SK-N-SH (cell line): ENCODE measurements around the gene CASTOR2.

Experiments used
- EP300 ChIP-seq, 2 experiments: IDR thresholded peaks; 2 replicates each; pipeline versions ENCODE4 v1.4.0 to v1.6.1; 2012; ENCODE audit warnings: borderline replicate concordance in 1 of 2, low read depth in 1 of 2, low read length in 1 of 2
- MAX ChIP-seq: IDR thresholded peaks from 2 replicates; pipeline ENCODE4 v1.4.0; 2012; ENCODE audit warnings: low read depth
- RAD21 ChIP-seq: IDR thresholded peaks from 2 replicates; pipeline ENCODE4 v1.6.1; 2012; ENCODE audit warnings: mild to moderate bottlenecking, low read length
- SMC3 ChIP-seq: IDR thresholded peaks from 2 replicates; pipeline ENCODE4 v1.6.1; 2012; ENCODE audit warnings: low read depth, low read length, improper control_type of control experiment
- TAF1 ChIP-seq: IDR thresholded peaks from 2 replicates; pipeline ENCODE4 v1.6.1; 2012; ENCODE audit warnings: low read depth, mild to moderate bottlenecking, low read length, moderate library complexity, borderline replicate concordance
- TCF12 ChIP-seq: IDR thresholded peaks from 2 replicates; pipeline ENCODE4 v1.4.0; 2012
- TEAD4 ChIP-seq: IDR thresholded peaks from 2 replicates; pipeline ENCODE4 v1.4.0; 2012; ENCODE audit warnings: mild to moderate bottlenecking, borderline replicate concordance; ENCODE audit not compliant: insufficient read depth
- TF ChIP-seq, protein P1 (sequence below): fragments of 200-600 bp; sonication (generic); IDR thresholded peaks from 2 replicates; pipeline ENCODE4 v1.6.1; 2017; ENCODE audit warnings: antibody characterized with exemption, mild to moderate bottlenecking, moderate library complexity

DNA sequence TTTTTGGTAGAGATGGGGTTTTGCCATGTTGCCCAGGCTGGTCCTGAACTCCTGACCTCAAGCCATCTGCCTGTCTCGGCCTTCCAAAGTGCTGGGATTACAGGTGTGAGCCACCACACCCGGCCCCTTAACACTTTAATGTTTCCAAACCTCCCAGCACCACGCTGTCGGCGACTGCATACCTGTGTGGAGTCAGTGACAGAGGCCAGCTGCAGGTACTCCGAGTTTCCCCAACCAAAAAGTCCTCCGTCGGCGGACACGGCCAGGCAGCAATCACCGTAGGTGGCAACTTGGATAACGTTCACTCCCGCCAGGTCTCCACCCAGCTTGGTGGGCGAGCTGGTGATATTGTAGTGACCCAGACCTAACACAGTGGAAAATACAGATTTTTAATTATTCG, 93.9 kb downstream of the CASTOR2 start:
- TF ChIP-seq, protein P1, sequence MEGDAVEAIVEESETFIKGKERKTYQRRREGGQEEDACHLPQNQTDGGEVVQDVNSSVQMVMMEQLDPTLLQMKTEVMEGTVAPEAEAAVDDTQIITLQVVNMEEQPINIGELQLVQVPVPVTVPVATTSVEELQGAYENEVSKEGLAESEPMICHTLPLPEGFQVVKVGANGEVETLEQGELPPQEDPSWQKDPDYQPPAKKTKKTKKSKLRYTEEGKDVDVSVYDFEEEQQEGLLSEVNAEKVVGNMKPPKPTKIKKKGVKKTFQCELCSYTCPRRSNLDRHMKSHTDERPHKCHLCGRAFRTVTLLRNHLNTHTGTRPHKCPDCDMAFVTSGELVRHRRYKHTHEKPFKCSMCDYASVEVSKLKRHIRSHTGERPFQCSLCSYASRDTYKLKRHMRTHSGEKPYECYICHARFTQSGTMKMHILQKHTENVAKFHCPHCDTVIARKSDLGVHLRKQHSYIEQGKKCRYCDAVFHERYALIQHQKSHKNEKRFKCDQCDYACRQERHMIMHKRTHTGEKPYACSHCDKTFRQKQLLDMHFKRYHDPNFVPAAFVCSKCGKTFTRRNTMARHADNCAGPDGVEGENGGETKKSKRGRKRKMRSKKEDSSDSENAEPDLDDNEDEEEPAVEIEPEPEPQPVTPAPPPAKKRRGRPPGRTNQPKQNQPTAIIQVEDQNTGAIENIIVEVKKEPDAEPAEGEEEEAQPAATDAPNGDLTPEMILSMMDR, result no peak
- TF ChIP-seq TCF12, result no peak
- TF ChIP-seq MAX, result no peak
- TF ChIP-seq EP300 (IDR thresholded peaks at IDR 0.05; ENCODE audit: borderline replicate concordance in 1 of 2, low read depth in 1 of 2, low read length in 1 of 2), result no peak
- TF ChIP-seq SMC3, result no peak
- no peak for TF ChIP-seq TEAD4
- TF ChIP-seq TAF1, result no peak
- no peak for TF ChIP-seq RAD21
